HG02610 (cell line): ENCODE data around the gene MTG2.

Experiments
- ATAC-seq: cut with Tn5 transposase; IDR thresholded peaks from one replicate; pipeline ENCODE4 v1.9.1; 2021; ENCODE audit warnings: mild to moderate bottlenecking, moderate library complexity; ENCODE audit not compliant: unreplicated experiment

Gene MTG2, protein sequence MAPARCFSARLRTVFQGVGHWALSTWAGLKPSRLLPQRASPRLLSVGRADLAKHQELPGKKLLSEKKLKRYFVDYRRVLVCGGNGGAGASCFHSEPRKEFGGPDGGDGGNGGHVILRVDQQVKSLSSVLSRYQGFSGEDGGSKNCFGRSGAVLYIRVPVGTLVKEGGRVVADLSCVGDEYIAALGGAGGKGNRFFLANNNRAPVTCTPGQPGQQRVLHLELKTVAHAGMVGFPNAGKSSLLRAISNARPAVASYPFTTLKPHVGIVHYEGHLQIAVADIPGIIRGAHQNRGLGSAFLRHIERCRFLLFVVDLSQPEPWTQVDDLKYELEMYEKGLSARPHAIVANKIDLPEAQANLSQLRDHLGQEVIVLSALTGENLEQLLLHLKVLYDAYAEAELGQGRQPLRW

DNA sequence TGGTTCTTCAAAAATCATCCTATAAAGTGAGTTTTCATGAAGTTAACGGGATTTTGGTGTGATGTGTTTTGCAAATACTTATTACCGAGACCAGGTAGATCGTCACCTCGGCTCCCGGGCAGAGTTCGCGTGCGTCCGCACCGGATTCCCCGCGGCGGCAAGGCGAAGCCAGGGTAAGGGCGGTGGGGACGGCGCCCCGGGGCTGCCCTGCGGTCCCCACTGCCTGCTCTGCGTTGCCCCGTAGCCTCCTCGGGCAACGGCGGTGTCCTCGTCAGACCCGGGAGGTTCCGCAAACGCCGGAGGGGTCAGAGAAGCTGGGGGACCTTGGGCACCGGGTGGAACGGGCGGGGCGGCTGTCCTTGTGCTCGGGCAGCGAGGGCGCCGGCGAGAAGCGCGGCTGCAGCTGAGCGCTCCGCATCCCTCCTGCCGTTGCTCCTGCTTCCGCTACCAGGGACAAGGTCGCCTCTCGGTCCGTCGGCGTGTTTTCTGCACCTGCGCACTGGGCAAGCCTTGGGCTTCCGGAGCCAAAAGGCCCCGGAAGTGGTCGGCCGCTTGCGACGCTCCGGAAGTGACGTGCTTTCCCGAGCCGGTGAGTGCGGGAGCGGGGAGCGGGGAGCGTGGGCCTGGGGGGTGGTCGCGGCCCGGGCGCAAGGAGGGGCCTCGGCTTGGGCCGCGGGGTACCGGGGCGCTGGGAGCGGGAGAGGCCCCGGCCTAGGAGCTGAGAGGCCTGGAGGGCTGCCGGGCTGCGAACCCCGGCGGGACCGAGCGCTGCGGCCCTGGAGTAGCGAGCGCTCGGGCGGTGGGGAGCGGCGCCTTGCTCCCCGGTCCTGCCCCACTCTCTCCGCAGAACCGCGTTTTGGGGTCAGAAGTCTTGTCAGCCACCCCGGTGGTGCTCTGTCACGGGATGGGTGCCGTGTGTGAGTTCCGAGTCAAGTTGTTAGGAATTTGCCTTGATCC, at the start of gene MTG2:
Gene MTG2 (plus strand): TSS at position 560 of the 957 bp plus-strand sequence. CDS start 10,393 bp downstream, outside the sequence.
- peak; percentile 86 for ATAC-seq

DNA sequence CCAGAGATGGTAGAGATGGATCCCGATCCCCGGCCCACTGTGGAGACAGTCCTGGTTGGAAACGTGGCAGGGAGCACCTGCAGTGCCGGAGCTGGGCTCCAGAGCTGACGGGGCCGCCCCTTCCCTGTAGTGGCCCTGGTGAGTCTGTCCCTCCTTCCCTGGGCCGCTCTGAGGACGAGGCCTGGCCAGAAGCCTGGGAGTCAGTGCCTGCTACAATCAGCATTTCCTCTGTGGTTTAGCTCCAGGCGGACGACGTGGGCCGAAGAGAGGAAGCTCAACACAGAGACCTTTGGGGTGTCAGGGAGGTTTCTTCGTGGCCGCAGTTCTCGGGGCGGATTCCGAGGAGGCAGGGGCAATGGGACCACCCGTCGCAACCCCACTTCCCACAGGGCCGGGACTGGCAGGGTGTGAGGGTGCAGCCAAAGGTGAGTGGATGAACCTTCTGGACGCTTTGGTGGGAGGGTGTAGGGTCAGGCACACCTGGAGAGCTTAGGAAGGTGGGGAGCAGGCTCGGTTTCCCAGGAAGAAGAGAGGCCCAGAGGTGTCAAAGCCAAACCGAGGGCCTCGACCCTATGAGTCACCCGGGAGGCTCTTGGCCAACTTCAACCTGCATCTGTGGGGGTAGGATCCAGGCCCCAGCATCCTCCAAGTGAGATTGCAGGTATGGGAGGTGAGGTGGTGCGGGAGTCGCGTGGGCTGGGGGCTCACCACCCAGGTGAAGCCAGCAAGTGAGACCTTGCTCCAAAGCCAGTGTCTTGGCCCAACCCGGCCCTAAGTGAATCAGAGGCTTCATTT, 49.6 kb upstream of the MTG2 start:
- no peak for ATAC-seq

GRCh38 chr20:62133864-62134263, 49.0 kb upstream of the MTG2 start:
- no peak for ATAC-seq

DNA sequence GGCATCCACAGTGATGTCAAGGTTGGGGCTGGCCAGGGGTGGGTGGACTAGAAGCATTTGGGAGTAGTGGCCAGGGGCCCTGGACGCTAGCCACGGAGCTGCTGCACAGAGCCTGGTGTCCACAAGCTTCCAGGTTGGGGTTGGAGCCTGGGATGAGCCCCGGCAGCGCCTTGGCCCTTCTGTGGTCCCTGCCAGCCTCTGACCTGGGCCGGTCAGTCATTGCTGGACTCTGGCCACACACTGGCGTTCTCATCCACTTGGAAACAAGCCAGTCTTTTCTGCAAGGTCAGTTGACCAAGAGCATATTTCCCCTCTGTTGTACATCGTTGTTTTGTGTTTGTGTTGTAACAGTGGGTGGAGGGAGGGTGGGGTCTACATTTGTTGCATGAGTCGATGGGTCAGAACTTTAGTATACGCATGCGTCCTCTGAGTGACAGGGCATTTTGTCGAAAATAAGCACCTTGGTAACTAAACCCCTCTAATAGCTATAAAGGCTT, 48.0 kb upstream of the MTG2 start:
- no peak for ATAC-seq

GRCh38 chr20:62135573-62136266, 47.1 kb upstream of the MTG2 start:
- ATAC-seq = no peak

DNA sequence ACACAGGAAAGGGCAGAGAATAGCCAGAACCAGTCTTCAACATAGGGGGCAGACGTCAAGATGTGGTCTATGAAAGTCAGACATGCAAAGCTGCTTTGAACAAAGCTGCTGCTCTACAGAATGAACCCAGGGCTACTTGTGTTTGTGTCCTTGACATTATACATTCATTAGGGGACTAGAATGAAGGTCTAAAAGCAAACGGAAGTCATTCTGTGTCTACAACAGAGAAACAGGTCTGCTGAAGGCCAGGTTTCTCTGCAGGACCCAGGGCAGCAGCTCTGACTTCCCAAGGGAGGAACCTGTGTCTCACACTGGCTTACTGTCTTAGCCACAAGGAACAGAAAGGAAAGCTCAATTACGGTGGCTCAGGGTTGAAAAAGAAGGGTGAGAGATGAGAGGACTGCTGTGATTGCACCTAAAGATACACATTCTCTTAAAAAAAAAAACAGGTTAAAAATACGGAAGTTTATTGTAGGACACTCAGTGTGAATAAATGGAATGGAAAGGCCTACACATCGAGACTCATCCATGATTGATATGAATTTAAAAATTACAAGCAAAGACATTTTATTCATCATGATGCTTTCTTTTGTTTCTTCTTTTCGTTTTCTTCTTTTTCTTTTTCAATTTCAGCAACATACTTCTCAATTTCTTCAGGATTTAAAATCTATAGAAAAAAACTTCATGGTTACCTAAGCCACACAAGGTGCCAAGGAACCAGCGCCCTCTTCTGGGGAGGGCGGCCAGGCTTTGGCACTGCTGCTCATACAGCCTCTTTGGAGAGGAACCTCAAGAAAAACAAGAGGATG, 46.3 kb upstream of the MTG2 start:
- ATAC-seq = no peak

GRCh38 chr20:62137092-62137384, 45.8 kb upstream of the MTG2 start:
- no peak for ATAC-seq

DNA sequence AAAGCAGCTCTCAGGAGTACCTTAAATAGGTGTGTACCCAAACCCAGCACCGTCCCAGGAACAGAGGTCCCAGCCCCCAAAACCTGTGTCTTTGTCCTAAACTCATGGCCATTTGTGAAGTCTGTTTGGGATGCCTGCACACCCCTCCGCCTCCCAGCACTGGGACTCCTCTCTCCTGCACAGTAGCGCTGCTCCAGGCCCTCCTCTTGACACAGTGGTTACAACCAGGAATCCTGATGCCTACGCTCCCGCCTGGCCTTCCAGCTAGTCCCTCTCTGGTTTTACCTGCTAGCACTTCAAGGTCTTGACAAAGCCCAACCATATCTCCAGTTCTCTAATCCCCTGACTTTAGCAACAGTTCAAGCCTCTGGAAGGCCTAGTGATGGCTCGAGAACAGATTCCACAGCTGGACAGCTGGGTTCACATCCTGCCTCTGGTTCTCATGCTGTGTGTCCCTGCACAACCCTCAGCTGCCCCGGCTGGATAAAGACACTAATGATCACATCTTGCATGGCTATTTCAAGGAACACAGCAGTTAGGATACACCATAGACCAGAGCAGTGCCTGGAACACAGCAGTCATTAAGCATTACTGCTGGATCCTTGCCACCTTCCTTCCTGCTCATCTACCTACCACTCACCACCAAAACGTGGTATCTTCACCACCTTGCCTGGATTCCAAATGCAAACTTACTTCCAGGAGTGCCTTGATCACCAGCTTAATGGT, 45.2 kb upstream of the MTG2 start:
- ATAC-seq = no peak

GRCh38 chr20:62138204-62138543, 44.7 kb upstream of the MTG2 start:
- no peak for ATAC-seq

DNA sequence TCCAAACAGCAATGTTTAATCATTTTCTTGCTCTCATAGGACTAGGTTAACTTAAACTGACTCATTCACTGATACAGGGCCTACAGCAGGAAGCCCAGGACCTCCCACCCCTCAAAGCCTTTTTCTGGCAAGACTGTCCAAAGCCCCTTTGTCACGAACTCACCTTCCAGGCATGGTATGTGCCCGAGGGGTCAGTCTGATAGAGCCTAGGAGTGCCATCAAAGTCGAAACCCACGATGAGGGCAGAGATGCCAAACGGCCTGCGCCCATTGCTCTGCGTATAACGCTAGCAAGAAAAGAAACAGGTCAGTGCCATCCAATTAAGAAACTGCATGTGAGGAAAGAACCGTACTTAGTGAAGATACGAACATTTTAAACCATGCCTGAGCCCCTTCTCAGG, 43.9 kb upstream of the MTG2 start:
- ATAC-seq = no peak

- ATAC-seq = no peak
These were observed 43.2 kb upstream of the MTG2 start for GRCh38 chr20:62139636-62140035.

DNA sequence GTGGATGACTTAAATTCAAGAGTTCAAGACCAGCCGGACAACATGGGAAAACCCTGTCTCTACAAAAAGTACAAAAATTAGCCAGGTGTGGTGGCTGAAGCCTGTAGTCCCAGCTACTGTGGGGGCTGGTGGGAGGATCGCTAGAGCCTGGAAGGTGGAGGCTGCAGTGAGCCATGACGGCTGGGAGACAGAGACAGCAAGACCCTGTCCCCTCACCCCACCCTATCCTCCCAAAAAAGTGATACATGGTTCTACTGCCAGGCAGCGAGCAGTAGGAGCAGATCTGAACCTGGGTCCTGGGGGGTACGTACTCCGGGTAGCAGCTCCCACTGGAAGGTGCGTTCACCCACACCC, 41.8 kb upstream of the MTG2 start:
- ATAC-seq = no peak

GRCh38 chr20:62141397-62142251, 41.2 kb upstream of the MTG2 start:
- no peak for ATAC-seq

DNA sequence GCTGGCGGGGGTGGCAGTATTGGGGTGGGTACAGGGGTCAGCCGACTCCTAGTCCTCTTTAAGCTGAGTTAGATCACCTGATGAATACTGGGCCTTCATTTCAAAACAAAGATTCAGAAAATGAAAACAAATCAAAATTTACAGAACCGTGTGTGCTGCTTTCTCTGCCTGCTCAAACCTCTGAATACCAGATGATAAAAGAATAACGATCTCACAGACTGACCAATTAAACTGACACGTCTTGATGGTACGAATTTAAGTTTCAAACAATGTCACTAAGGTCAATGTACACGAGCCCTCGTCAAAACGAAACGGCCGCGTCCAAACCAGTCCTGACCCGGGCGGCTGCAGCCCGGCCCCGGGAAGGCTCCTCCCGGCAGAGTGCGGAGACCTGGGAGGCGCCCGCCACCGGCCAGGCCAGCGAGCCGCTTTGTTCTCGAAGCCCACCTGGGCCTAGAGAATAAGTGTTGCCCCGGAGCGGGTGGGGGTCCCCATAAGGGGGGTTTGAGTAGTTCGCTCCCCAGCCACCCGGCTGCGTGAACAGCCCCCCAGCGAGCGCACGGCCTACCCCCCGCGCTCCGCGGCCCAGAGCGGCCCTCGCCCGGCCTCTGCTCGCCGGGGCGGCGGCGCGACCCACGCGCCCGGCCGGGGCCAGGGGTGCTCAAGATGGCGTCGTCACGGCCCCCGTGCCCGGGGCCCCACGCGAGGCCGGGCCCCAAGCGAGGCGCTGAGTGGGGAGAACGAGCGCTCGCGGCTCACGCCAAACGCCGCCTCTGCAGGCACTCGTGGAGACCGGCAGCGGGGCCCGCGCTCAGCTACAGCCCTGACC, 40.4 kb upstream of the MTG2 start:
- peak; percentile 15 for ATAC-seq

- ATAC-seq = peak; percentile 74
These were observed 39.5 kb upstream of the MTG2 start, which contains the start of the genes PSMA7 and SS18L1 for GRCh38 chr20:62143081-62143956. Gene PSMA7, minus strand, starts transcription at chr20:62143394. Its CDS starts 91 bp downstream, at chr20:62143303. Gene SS18L1, plus strand, starts transcription at chr20:62143769. Its CDS starts 52 bp downstream, at chr20:62143821.
